Thoracic aorta (tissue), 2 donors: Measurements from ENCODE around the gene LRRC7. TPM values are rescaled to one million over a fixed set of nuclear protein-coding genes. Genes with fewer than 3 reads are reported as not detected.
A peak's percentile ranks its signal among the peaks of the same experiment; 100 is the strongest.

Experiments used
- ATAC-seq: fragments of 150-250 bp; one replicate; pipeline ENCODE4 v1.8.0; 2017; ENCODE audit warnings: low read depth; ENCODE audit not compliant: insufficient number of reproducible peaks, low FRiP score
- DNase-seq: peaks from one replicate; pipeline ENCODE4 v3.0.0-alpha.2; 2020; ENCODE audit warnings: low spot score
- H3K27ac ChIP-seq, 2 donors: fragments of 200-600 bp; sonication (generic); 1 replicate in 1 of 2; 2 replicates in 1 of 2; pipeline ENCODE4 v1.5.1; 2016; ENCODE audit warnings: mild to moderate bottlenecking in 2 of 2, moderate library complexity in 2 of 2
- H3K27me3 ChIP-seq: fragments of 200-600 bp; sonication (generic); replicated peaks from 2 replicates; pipeline ENCODE4 v1.6.0; 2016; ENCODE audit warnings: mild to moderate bottlenecking; ENCODE audit not compliant: insufficient read depth
- H3K36me3 ChIP-seq: fragments of 200-600 bp; sonication (generic); one replicate; pipeline ENCODE4 v1.5.1; 2016
- H3K4me1 ChIP-seq, 2 donors: fragments of 200-600 bp; sonication (generic); 1 replicate in 1 of 2; 2 replicates in 1 of 2; pipeline versions ENCODE4 v1.5.1 to v1.6.0; 2016; ENCODE audit warnings: low read depth in 2 of 2, mild to moderate bottlenecking in 1 of 2; ENCODE audit not compliant: control insufficient read depth in 1 of 2
- H3K4me3 ChIP-seq: fragments of 200-600 bp; sonication (generic); 2 replicates; pipeline ENCODE4 v1.5.1; 2016; ENCODE audit warnings: mild to moderate bottlenecking
- H3K9me3 ChIP-seq: fragments of 200-600 bp; sonication (generic); 2 replicates; pipeline ENCODE4 v1.5.1; 2016
- CTCF ChIP-seq: fragments of 200-600 bp; sonication (generic); IDR thresholded peaks from one replicate; pipeline ENCODE4 v1.5.1; 2019; ENCODE audit warnings: antibody characterized with exemption
- total RNA-seq, 2 donors: library from RNA; depleted of rRNA; stranded (reverse); fragments of >200 nt; gene quantifications; one replicate each; pipeline versions ENCODE4 v1.1.0 to v1.2.3, GENCODE V29; 2016

Gene LRRC7
- total RNA-seq, 2 donors from 2014 or later, result 0.14 to 0.35 TPM

- H3K27ac ChIP-seq, result peak overlapping the region in 1 of 2 donors; percentile 16
- TF ChIP-seq CTCF, result no peak
- H3K9me3 ChIP-seq, result no peaks in the 10 kb centered on the region
- peaks cover 20 to 31% of the 10 kb centered on the region in 2 donors for H3K4me1 ChIP-seq
- no peak for ATAC-seq
- H3K4me3 ChIP-seq, result no peak overlapping the region
- DNase-seq, result no peak
- H3K27me3 ChIP-seq, result no peaks in the 10 kb centered on the region
- no peaks in the 10 kb centered on the region for H3K36me3 ChIP-seq
Measured at GRCh38 chr1:69913977-69914376, 346.3 kb downstream of the LRRC7 start.

- TF ChIP-seq CTCF, result no peak
- Histone ChIP-seq H3K36me3 (no peaks in the 10 kb centered on the region), H3K27ac (no peak overlapping the region), H3K4me1 (peaks cover 20 to 31% of the 10 kb centered on the region in 2 donors), H3K4me3 (no peak overlapping the region), H3K9me3 (no peaks in the 10 kb centered on the region), H3K27me3 (no peaks in the 10 kb centered on the region)
- ATAC-seq (no peak), DNase-seq (no peak)
Measured at GRCh38 chr1:69914976-69915765, 347.4 kb downstream of the LRRC7 start.

DNA sequence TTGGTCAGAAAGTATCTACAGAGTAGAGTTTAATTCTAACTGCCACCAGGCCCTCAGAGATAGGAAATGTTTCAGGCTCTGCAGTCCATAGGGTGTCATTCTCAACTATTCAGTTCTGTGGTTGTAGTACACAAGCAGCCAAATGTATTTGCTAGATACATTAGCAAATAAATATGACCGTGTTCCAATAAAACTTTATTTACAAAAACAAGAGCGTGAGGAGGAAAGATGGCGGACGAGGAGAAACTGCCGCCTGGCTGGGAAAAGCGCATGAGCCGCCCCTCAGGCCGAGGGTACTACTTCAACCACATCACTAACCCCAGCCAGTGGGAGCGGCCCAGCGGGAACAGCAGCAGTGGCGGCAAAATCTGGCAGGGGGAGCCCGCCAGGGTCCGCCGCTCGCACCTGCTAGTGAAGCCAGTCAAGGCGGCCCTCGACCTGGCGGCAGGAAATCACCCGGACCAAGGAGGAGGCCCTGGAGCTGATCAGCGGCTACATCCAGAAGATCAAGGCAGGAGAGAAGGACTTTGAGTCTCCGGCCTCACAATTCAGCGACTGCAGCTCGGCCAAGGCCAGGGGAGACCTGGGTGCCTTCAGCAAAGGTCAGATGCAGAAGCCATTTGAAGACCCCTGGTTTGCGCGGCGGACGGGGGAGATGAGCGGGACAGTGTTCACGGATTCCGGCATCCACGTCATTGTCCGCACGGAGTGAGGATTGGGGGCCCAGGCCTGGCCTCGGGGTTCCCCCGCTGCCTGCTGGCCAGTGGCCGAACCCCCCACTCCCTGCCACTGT is 351.6 kb downstream of the LRRC7 start:
- DNase-seq, result no peak
- H3K27ac ChIP-seq, result no peak overlapping the region
- H3K36me3 ChIP-seq, result no peaks in the 10 kb centered on the region
- no peak for TF ChIP-seq CTCF
- no peak overlapping the region for H3K4me3 ChIP-seq
- no peaks in the 10 kb centered on the region for H3K27me3 ChIP-seq
- no peaks in the 10 kb centered on the region for H3K9me3 ChIP-seq
- peaks cover 12 to 14% of the 10 kb centered on the region in 2 donors for H3K4me1 ChIP-seq
- no peak for ATAC-seq

DNA sequence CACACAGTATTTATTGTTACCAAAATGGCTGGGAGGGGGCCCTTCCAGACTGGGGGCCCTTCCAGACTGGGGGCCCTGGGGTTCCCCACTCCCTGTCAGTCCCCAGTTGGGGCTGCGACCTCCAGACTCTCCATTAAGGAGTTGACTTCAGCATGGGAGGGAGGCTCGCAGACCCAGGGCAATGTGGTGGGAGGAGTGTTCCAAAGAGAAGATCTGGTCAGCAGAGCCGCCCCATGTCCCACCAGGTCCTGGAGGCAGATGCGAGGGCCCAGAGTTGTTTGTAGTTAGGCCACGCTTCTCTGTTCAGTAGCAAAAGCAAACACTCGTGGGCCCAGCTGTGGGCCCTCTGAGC is 352.2 kb downstream of the LRRC7 start:
- DNase-seq, result no peak
- peak; percentile 36 for ATAC-seq
- H3K27ac ChIP-seq, result no peak overlapping the region
- H3K4me3 ChIP-seq, result no peak overlapping the region
- H3K27me3 ChIP-seq, result no peaks in the 10 kb centered on the region
- no peaks in the 10 kb centered on the region for H3K36me3 ChIP-seq
- H3K9me3 ChIP-seq, result no peaks in the 10 kb centered on the region
- H3K4me1 ChIP-seq, result peaks cover 8 to 9% of the 10 kb centered on the region in 2 donors
- no peak for TF ChIP-seq CTCF

GRCh38 chr1:69920426-69920825 is 352.7 kb downstream of the LRRC7 start:
- Histone ChIP-seq H3K36me3 (no peaks in the 10 kb centered on the region), H3K9me3 (no peaks in the 10 kb centered on the region), H3K4me3 (no peak overlapping the region), H3K27ac (no peak overlapping the region), H3K27me3 (no peaks in the 10 kb centered on the region), H3K4me1 (peaks cover 3 to 4% of the 10 kb centered on the region in 2 donors)
- DNase-seq, result no peak
- no peak for TF ChIP-seq CTCF
- no peak for ATAC-seq
